ENCODE results near the gene NANOG. TPM values are rescaled to one million over a fixed set of nuclear protein-coding genes. Genes with fewer than 3 reads are reported as not detected.
"Not testable (repeated sequence)": the region's sequence is repeated elsewhere in the genome, so short reads cannot be mapped to it uniquely, and the experiment has no call there.

Gene NANOG
- total RNA-seq, 2 donors from 2014 or later: not detected

GRCh38 chr12:7847226-7848097 lies 58.3 kb downstream of the NANOG start:
- intact Hi-C loops (cut with DNase I): not testable (repeated sequence)

GRCh38 chr12:7848098-7848422 lies 58.9 kb downstream of the NANOG start:
- ATAC-seq; DNase-seq; intact Hi-C loops (cut with DNase I): not testable (repeated sequence)

More at GRCh38 chr12:7847226-7848097, 58.3 kb downstream of the NANOG start:
- DNase-seq, ATAC-seq: not testable (repeated sequence)

Other genes starting within 250 kb of the NANOG start
- not detected for gene APOBEC1, start 123.5 kb upstream of the NANOG start, total RNA-seq
- gene GDF3, start 93.6 kb upstream of the NANOG start, total RNA-seq: under 1 TPM; 0.24 to 0.26 TPM
- not detected for gene DPPA3, start 78.0 kb upstream of the NANOG start, total RNA-seq
- gene CLEC4C, start 42.0 kb upstream of the NANOG start, total RNA-seq: not detected
- gene NANOGNB, start 24.2 kb upstream of the NANOG start, total RNA-seq: not detected
- 1 to 10 TPM in 1 of 2 donors, under 1 TPM in 1; 0.29 to 1.3 TPM for gene SLC2A14, start 83.5 kb downstream of the NANOG start, total RNA-seq
- 10 to 100 TPM; 21.6 to 33.5 TPM for gene SLC2A3, start 146.8 kb downstream of the NANOG start, total RNA-seq
- 10 to 100 TPM; 18.9 to 19.5 TPM for gene FOXJ2, start 243.3 kb downstream of the NANOG start, total RNA-seq

All from left cardiac atrium (tissue), 4 donors.